SK-N-SH (cell line): ENCODE measurements around the gene KIF5C.

Experiments
- ELF1 ChIP-seq: IDR thresholded peaks from 2 replicates; pipeline ENCODE4 v1.4.0; 2012
- GABPA ChIP-seq: IDR thresholded peaks from 2 replicates; pipeline ENCODE4 v1.4.0; 2012; ENCODE audit warnings: low read depth, mild to moderate bottlenecking
- POLR2AphosphoS5 ChIP-seq: IDR thresholded peaks from 2 replicates; pipeline ENCODE4 v1.6.1; 2012; ENCODE audit warnings: low read depth, low read length
- RAD21 ChIP-seq: IDR thresholded peaks from 2 replicates; pipeline ENCODE4 v1.6.1; 2012; ENCODE audit warnings: mild to moderate bottlenecking, low read length
- TAF1 ChIP-seq: IDR thresholded peaks from 2 replicates; pipeline ENCODE4 v1.6.1; 2012; ENCODE audit warnings: low read depth, mild to moderate bottlenecking, low read length, moderate library complexity, borderline replicate concordance
- YY1 ChIP-seq: IDR thresholded peaks from 2 replicates; pipeline ENCODE4 v1.4.0; 2012; ENCODE audit warnings: low read depth, mild to moderate bottlenecking
- TF ChIP-seq, protein P1 (sequence below): fragments of 200-600 bp; sonication (generic); IDR thresholded peaks from 2 replicates; pipeline ENCODE4 v1.6.1; 2017; ENCODE audit warnings: antibody characterized with exemption, mild to moderate bottlenecking, moderate library complexity
- TF ChIP-seq, protein P2 (sequence below): fragments of 150-350 bp; IDR thresholded peaks from 2 replicates; pipeline ENCODE4 v1.6.1; 2017; ENCODE audit warnings: antibody characterized with exemption, low read length, low read depth, borderline replicate concordance
- TF ChIP-seq, protein P3 (sequence below): IDR thresholded peaks from 2 replicates; pipeline ENCODE4 v1.4.0; 2012; ENCODE audit warnings: low read depth
- TF ChIP-seq, protein P4 (sequence below): IDR thresholded peaks from 2 replicates; pipeline ENCODE4 v1.4.0; 2012; ENCODE audit warnings: low read depth, borderline replicate concordance

DNA sequence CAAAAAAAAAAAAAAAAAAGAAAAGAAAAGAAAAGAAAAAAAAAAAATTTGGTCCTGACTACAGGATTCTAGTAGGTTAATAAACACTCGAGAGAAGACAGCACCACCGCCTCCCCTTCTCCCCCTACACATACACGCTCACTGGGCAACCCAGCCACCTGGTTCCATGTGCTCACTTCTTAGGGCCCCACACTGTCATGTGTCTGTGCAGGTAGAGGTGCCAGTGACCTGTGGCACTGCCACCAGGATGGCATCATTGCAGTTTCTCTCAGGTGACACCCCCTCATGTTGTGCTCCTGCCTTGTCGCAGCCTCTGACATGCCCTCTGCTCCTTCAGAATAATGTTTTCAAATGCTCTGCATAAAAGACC lies 123.8 kb downstream of the KIF5C start:
- TF ChIP-seq, protein P1, sequence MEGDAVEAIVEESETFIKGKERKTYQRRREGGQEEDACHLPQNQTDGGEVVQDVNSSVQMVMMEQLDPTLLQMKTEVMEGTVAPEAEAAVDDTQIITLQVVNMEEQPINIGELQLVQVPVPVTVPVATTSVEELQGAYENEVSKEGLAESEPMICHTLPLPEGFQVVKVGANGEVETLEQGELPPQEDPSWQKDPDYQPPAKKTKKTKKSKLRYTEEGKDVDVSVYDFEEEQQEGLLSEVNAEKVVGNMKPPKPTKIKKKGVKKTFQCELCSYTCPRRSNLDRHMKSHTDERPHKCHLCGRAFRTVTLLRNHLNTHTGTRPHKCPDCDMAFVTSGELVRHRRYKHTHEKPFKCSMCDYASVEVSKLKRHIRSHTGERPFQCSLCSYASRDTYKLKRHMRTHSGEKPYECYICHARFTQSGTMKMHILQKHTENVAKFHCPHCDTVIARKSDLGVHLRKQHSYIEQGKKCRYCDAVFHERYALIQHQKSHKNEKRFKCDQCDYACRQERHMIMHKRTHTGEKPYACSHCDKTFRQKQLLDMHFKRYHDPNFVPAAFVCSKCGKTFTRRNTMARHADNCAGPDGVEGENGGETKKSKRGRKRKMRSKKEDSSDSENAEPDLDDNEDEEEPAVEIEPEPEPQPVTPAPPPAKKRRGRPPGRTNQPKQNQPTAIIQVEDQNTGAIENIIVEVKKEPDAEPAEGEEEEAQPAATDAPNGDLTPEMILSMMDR: no peak
- TF ChIP-seq, protein P2, sequence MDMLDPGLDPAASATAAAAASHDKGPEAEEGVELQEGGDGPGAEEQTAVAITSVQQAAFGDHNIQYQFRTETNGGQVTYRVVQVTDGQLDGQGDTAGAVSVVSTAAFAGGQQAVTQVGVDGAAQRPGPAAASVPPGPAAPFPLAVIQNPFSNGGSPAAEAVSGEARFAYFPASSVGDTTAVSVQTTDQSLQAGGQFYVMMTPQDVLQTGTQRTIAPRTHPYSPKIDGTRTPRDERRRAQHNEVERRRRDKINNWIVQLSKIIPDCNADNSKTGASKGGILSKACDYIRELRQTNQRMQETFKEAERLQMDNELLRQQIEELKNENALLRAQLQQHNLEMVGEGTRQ: no peak
- TF ChIP-seq, protein P3, sequence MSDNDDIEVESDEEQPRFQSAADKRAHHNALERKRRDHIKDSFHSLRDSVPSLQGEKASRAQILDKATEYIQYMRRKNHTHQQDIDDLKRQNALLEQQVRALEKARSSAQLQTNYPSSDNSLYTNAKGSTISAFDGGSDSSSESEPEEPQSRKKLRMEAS: no peak
- TF ChIP-seq ELF1: no peak
- no peak for TF ChIP-seq TAF1
- no peak for TF ChIP-seq YY1
- no peak for TF ChIP-seq GABPA
- no peak for TF ChIP-seq POLR2AphosphoS5
- no peak for TF ChIP-seq RAD21
- TF ChIP-seq, protein P4, sequence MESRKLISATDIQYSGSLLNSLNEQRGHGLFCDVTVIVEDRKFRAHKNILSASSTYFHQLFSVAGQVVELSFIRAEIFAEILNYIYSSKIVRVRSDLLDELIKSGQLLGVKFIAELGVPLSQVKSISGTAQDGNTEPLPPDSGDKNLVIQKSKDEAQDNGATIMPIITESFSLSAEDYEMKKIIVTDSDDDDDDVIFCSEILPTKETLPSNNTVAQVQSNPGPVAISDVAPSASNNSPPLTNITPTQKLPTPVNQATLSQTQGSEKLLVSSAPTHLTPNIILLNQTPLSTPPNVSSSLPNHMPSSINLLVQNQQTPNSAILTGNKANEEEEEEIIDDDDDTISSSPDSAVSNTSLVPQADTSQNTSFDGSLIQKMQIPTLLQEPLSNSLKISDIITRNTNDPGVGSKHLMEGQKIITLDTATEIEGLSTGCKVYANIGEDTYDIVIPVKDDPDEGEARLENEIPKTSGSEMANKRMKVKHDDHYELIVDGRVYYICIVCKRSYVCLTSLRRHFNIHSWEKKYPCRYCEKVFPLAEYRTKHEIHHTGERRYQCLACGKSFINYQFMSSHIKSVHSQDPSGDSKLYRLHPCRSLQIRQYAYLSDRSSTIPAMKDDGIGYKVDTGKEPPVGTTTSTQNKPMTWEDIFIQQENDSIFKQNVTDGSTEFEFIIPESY: no peak
